ENCODE measurements around the gene ZNF331. TPM values are rescaled to one million over a fixed set of nuclear protein-coding genes. Genes with fewer than 3 reads are reported as not detected.

Gene ZNF331
- total RNA-seq, 1 experiment from 2014 or later: 56.7 TPM

GRCh38 chr19:53586277-53586691 is 48.3 kb downstream of the ZNF331 start (continued):
- TF ChIP-seq PRDM15 (CRISPR knock-in tag; IDR thresholded peaks at IDR 0.05) (no peak), NFATC4 (CRISPR knock-in tag; IDR thresholded peaks at IDR 0.05) (no peak), ZNF263 (CRISPR knock-in tag; IDR thresholded peaks at IDR 0.05; ENCODE audit: low read depth) (no peak), FOXK1 (CRISPR knock-in tag; IDR thresholded peaks at IDR 0.05) (no peak), MYBL2 (CRISPR knock-in tag; IDR thresholded peaks at IDR 0.05) (no peak)

- Mint-ChIP-seq H3K4me3 (peak overlapping the region; percentile 52; the same call in 1 of the 2 replicates), H3K9me3 (no peaks in the 10 kb centered on the region), H3K36me3 (no peaks in the 10 kb centered on the region), H3K27me3 (ENCODE audit: low read depth) (no peaks in the 10 kb centered on the region), H3K27ac (peak overlapping the region; percentile 100), H3K4me1 (peaks cover 44% of the 10 kb centered on the region)
- CTCF ChIA-PET: interaction anchor here (0.6 to 4.8 kb wide), 17 partner anchors 13 to 435 kb away, joined by 3 to 67 read pairs (median 4); no protein-coding TSS in a partner anchor
- POLR2A ChIA-PET: interaction anchor here (0.6 to 1.8 kb wide), 12 partner anchors 12 to 273 kb away, joined by 3 to 11 read pairs (median 3); partner anchors contain the start of gene MYADM
- DNase-seq (ENCODE audit: low spot score): peak; percentile 87
- ATAC-seq: peak; percentile 76
- TF ChIP-seq CBFB (CRISPR knock-in tag; IDR thresholded peaks at IDR 0.05; ENCODE audit: low read depth) (no peak), ZNF219 (CRISPR knock-in tag; IDR thresholded peaks at IDR 0.05; ENCODE audit: borderline replicate concordance) (no peak), ZNF121 (CRISPR knock-in tag; IDR thresholded peaks at IDR 0.05) (no peak), NR3C1 (CRISPR knock-in tag; conservative IDR thresholded peaks at IDR 0.05; ENCODE audit: low read depth) (no peak), ARID4B (CRISPR knock-in tag; IDR thresholded peaks at IDR 0.05; ENCODE audit: borderline replicate concordance) (no peak; the same call in 1 of the 2 replicates), RORB (CRISPR knock-in tag; IDR thresholded peaks at IDR 0.05) (no peak), ZNF396 (CRISPR knock-in tag; IDR thresholded peaks at IDR 0.05; ENCODE audit: borderline replicate concordance) (no peak), PRRX2 (CRISPR knock-in tag; IDR thresholded peaks at IDR 0.05) (no peak), TEAD1 (CRISPR knock-in tag; IDR thresholded peaks at IDR 0.05) (no peak; the same call in 1 of the 2 replicates), GABPB1 (CRISPR knock-in tag; IDR thresholded peaks at IDR 0.05) (no peak), NFATC4 (CRISPR knock-in tag; IDR thresholded peaks at IDR 0.05) (0 out of 2 replicates have a peak, but pooled peaks have one; percentile 39), ZNF232 (CRISPR knock-in tag; IDR thresholded peaks at IDR 0.05) (peak; percentile 77; the same call in 1 of the 2 replicates), CREB1 (CRISPR knock-in tag; IDR thresholded peaks at IDR 0.05) (no peak), ZBTB21 (CRISPR knock-in tag; IDR thresholded peaks at IDR 0.05; ENCODE audit: borderline replicate concordance) (no peak), PREB (CRISPR knock-in tag; IDR thresholded peaks at IDR 0.05; ENCODE audit: borderline replicate concordance) (no peak), ZNF512 (CRISPR knock-in tag; IDR thresholded peaks at IDR 0.05; ENCODE audit: borderline replicate concordance) (no peak), TCF7 (CRISPR knock-in tag; IDR thresholded peaks at IDR 0.05; ENCODE audit: low read depth) (no peak), E2F1 (CRISPR knock-in tag; IDR thresholded peaks at IDR 0.05) (peak; percentile 83; the same call in 1 of the 2 replicates)
These were observed 57.0 kb downstream of the ZNF331 start for GRCh38 chr19:53594811-53595509.

All from WTC11 (cell line).